Esophagus (tissue), 2 donors: ENCODE data around the gene CLTCL1. TPM values are rescaled to one million over a fixed set of nuclear protein-coding genes. Genes with fewer than 3 reads are reported as not detected.

Source experiments
- H3K27ac ChIP-seq, 2 donors: one replicate each; pipeline ENCODE4 v1.5.1; 2013; ENCODE audit warnings: low read depth in 2 of 2, mild to moderate bottlenecking in 2 of 2, inconsistent platforms in 1 of 2, low read length in 1 of 2, moderate library complexity in 1 of 2
- H3K27me3 ChIP-seq, 2 donors: one replicate each; pipeline ENCODE4 v1.6.1; 2013; ENCODE audit warnings: low read length in 2 of 2, control low read depth in 1 of 2, mild to moderate bottlenecking in 1 of 2; ENCODE audit not compliant: insufficient read depth in 2 of 2, control insufficient read depth in 1 of 2
- H3K36me3 ChIP-seq, 2 donors: one replicate each; pipeline ENCODE4 v1.6.1; 2013; ENCODE audit warnings: low read length in 1 of 2; ENCODE audit not compliant: control insufficient read depth in 2 of 2, insufficient read depth in 2 of 2
- H3K4me1 ChIP-seq, 2 donors: one replicate each; pipeline ENCODE4 v1.6.1; 2013; ENCODE audit warnings: low read length in 1 of 2; ENCODE audit not compliant: control insufficient read depth in 2 of 2, insufficient read depth in 2 of 2
- H3K4me3 ChIP-seq, 2 donors: one replicate each; pipeline ENCODE4 v1.5.1; 2013; ENCODE audit warnings: low read length in 2 of 2, mild to moderate bottlenecking in 2 of 2, low read depth in 1 of 2, moderate library complexity in 1 of 2
- H3K9me3 ChIP-seq, 2 donors: one replicate each; pipeline ENCODE4 v1.6.1; 2013; ENCODE audit warnings: mild to moderate bottlenecking in 2 of 2, low read depth in 1 of 2, low read length in 1 of 2, moderate library complexity in 1 of 2; ENCODE audit not compliant: control insufficient read depth in 2 of 2, insufficient read depth in 1 of 2
- WGBS, 2 donors: extraction: QIAGEN DNeasy Blood & Tissue Kit; methylation state at CpG; one replicate each; pipeline ENCODE4 v1.1.7; 2013; 5-methylcytosine and 5-hydroxymethylcytosine counted together
- polyA plus RNA-seq, 2 donors: library from polyadenylated mRNA; stranded (reverse); fragments of 200-250 nt; gene quantifications; one replicate each; pipeline ENCODE4 v1.2.3, GENCODE V29; 2013
- donor health status: healthy with polysubstance abuse.
- donor health status: Bipolar disorder and iron deficiency.

CLTCL1 gene
- polyA plus RNA-seq, 2 donors, result 2.8 to 4.0 TPM

- no peak overlapping the region for H3K27ac ChIP-seq
- H3K27me3 ChIP-seq, result no peaks in the 10 kb centered on the region
- 92 to 95% methylated on average over 7 of the region's 7 CpGs for WGBS, 2 donors
- peaks cover 3 to 29% of the 10 kb centered on the region in 2 donors for H3K36me3 ChIP-seq
- no peak overlapping the region for H3K4me3 ChIP-seq
- no peaks in the 10 kb centered on the region for H3K4me1 ChIP-seq
- H3K9me3 ChIP-seq, result peaks cover 0 to 2% of the 10 kb centered on the region in 2 donors
Observed at GRCh38 chr22:19224985-19225384, 66.5 kb downstream of the CLTCL1 start.

GRCh38 chr22:19224557-19224956, 67.0 kb downstream of the CLTCL1 start:
- WGBS, 2 donors, result 89 to 93% methylated on average over 5 of the region's 5 CpGs
- Histone ChIP-seq H3K4me1 (no peaks in the 10 kb centered on the region), H3K4me3 (no peak overlapping the region), H3K27ac (no peak overlapping the region), H3K36me3 (peaks cover 3 to 31% of the 10 kb centered on the region in 2 donors), H3K27me3 (no peaks in the 10 kb centered on the region), H3K9me3 (peaks cover 0 to 2% of the 10 kb centered on the region in 2 donors)

GRCh38 chr22:19223617-19224016, 67.9 kb downstream of the CLTCL1 start:
- Histone ChIP-seq H3K36me3 (peaks cover 3 to 31% of the 10 kb centered on the region in 2 donors), H3K27me3 (no peaks in the 10 kb centered on the region), H3K4me1 (no peaks in the 10 kb centered on the region), H3K4me3 (no peak overlapping the region), H3K27ac (no peak overlapping the region), H3K9me3 (peaks cover 0 to 2% of the 10 kb centered on the region in 2 donors)
- 88 to 89% methylated on average over 6 of the region's 6 CpGs for WGBS, 2 donors

DNA sequence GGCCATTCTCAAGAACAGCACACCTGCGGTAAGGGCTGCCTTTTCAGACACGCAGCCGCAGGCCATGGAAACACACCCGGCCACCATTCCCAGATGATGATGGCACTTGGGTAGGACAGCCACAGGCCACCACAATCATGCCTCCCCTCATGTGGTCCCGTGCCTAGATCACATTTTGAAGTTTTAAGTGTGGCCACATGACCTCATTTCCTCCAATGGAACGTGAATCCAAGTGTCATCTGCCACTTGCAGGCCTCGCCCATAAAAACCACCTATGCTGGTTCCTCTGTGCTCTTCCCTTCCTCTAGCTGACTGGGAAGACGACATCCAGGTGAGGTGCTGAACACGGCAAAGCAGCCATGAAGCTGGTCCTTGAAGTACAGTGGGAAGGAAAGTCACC, 68.4 kb downstream of the CLTCL1 start:
- H3K4me3 ChIP-seq, result no peak overlapping the region
- no peaks in the 10 kb centered on the region for H3K27me3 ChIP-seq
- H3K27ac ChIP-seq, result no peak overlapping the region
- H3K36me3 ChIP-seq, result peaks cover 3 to 31% of the 10 kb centered on the region in 2 donors
- WGBS, 2 donors, result 92 to 93% methylated on average over 9 of the region's 9 CpGs
- peaks cover 0 to 2% of the 10 kb centered on the region in 2 donors for H3K9me3 ChIP-seq
- no peaks in the 10 kb centered on the region for H3K4me1 ChIP-seq

DNA sequence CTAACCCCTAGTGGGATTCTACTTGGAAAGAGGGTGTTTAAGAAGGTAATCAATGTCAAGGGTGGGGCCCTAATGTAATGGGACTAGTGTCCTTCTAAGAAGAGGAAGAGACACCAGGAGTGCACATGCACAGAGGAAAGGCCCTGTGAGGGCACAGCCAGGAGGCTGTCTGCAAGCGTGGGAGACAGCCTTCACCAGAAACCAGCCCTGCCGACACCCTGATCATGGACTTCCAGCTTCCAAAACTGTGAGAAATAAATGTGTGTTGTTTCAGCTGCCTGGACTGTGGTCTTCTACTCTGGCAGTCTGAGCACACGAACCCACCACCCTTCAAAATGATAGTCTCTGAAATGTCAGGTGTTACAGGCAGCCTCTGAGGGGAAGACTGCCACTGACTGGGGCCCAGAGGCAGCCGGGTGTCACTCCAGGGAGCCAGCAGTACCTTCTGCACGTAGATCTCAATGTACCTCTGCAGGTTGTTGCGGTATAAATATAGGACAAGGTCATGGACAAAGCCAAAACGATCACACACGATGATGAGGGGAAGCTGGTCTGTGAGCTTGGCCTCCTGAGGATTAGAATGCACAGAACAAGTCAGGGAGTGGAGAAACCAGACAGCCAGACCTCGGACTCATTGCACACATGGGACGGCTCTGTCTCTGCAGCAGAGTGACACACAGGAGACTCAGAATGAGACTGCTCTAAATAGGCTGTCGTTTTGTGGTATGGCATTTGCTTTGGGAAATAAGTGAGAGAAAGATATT, 69.1 kb downstream of the CLTCL1 start:
- Histone ChIP-seq H3K4me1 (no peaks in the 10 kb centered on the region), H3K4me3 (no peak overlapping the region), H3K27ac (no peak overlapping the region), H3K27me3 (no peaks in the 10 kb centered on the region), H3K9me3 (peaks cover 0 to 2% of the 10 kb centered on the region in 2 donors), H3K36me3 (peaks cover 3 to 31% of the 10 kb centered on the region in 2 donors)
- 90 to 92% methylated on average over 11 of the region's 11 CpGs for WGBS, 2 donors

- Histone ChIP-seq H3K27ac (no peak overlapping the region), H3K9me3 (peaks cover 0 to 2% of the 10 kb centered on the region in 2 donors), H3K4me3 (no peak overlapping the region), H3K27me3 (no peaks in the 10 kb centered on the region), H3K4me1 (no peaks in the 10 kb centered on the region), H3K36me3 (peaks cover 5 to 32% of the 10 kb centered on the region in 2 donors)
- WGBS, 2 donors, result 88 to 91% methylated on average over 3 of the region's 3 CpGs
Observed at GRCh38 chr22:19220867-19221266, 70.7 kb downstream of the CLTCL1 start.

DNA sequence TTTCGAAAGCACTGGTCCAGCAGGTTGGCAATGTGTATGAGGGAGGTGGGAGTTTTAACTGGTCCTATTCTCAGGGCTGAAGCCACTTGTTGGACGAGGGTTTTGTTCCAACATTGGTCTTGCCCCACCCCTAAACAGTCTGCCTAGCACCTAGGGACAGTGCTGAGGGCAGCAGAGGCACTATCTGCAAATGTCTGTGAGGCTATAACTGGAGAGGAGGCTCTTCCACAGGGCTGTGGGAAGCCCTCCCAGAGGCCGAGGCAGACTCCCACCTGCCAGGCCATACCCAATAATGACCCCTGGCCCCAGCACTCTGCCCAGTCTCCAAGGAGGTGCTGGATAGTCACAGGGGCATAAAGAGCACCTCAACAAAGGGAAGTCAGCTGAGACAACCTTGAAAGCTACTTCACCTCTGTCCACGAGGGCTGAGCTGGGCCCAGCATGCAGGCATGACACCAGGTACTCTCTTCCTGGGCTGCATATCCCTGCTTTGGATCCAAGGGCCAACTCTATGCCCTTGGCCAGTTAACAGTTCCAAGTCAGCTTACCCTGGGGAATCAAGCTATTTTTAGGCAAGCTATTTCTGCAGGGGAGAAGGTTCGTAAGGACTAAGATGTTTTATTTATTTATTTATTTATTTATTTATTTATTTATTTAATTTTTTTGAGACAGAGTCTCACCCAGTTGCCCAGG, 72.8 kb downstream of the CLTCL1 start:
- peaks cover 0 to 2% of the 10 kb centered on the region in 2 donors for H3K9me3 ChIP-seq
- H3K36me3 ChIP-seq, result peaks cover 12 to 26% of the 10 kb centered on the region in 2 donors
- 63 to 76% methylated on average over 5 of the region's 5 CpGs for WGBS, 2 donors
- no peaks in the 10 kb centered on the region for H3K4me1 ChIP-seq
- H3K4me3 ChIP-seq, result no peak overlapping the region
- H3K27me3 ChIP-seq, result no peaks in the 10 kb centered on the region
- H3K27ac ChIP-seq, result no peak overlapping the region

DNA sequence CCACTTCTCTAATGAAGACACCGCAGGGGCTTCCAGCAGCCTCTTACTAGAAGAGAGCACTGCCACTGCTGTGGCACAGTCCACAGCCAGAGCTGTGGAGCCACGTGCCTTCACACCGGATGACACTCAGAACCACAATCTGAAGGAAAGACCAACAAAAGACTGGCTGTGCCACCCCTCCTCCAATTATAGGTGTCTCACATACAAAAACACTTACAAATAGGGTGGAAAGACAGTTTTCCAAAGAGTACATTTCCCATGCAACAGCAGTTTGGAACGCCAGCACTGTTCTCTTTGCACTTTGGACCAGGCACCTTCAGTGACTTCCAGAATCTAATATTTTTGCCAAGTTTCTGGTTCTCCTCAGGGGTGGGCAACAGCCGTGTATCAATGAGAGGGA, 74.9 kb downstream of the CLTCL1 start:
- no peaks in the 10 kb centered on the region for H3K4me1 ChIP-seq
- no peaks in the 10 kb centered on the region for H3K9me3 ChIP-seq
- 95 to 97% methylated on average over 5 of the region's 5 CpGs for WGBS, 2 donors

GRCh38 chr22:19215360-19215759, 76.2 kb downstream of the CLTCL1 start:
- no peaks in the 10 kb centered on the region for H3K27me3 ChIP-seq
- H3K4me3 ChIP-seq, result no peak overlapping the region
- no peaks in the 10 kb centered on the region for H3K4me1 ChIP-seq
- no peaks in the 10 kb centered on the region for H3K9me3 ChIP-seq
- H3K27ac ChIP-seq, result no peak overlapping the region
- 94 to 97% methylated on average over 14 of the region's 14 CpGs for WGBS, 2 donors
- peaks cover 8 to 9% of the 10 kb centered on the region in 2 donors for H3K36me3 ChIP-seq

More for the DNA sequence above, 74.9 kb downstream of the CLTCL1 start:
- Histone ChIP-seq H3K36me3 (peaks cover 9 to 13% of the 10 kb centered on the region in 2 donors), H3K4me3 (no peak overlapping the region), H3K27ac (no peak overlapping the region), H3K27me3 (no peaks in the 10 kb centered on the region)
